ENCODE measurements around the gene UNKL. TPM values are rescaled to one million over a fixed set of nuclear protein-coding genes. Genes with fewer than 3 reads are reported as not detected.

Gene UNKL
- total and polyA plus RNA-seq, 7 donors: 17.3 to 58.7 (median 32.6) TPM

GRCh38 chr16:1455190-1456171 is 41.0 kb upstream of the UNKL start:
- 91 to 94% (median 91%) methylated on average over 37 to 41 of the region's 41 CpGs for whole genome bisulfite sequencing, 3 donors
- no peak for TF ChIP-seq CTCF (IDR thresholded peaks at IDR 0.05)
- Histone ChIP-seq H3K4me3 (no peak overlapping the region), H3K27me3 (ENCODE audit: insufficient read depth in 3 of 3, low read length in 2 of 3) (no peaks in the 10 kb centered on the region), H3K9me3 (no peaks in the 10 kb centered on the region), H3K27ac (no peak overlapping the region), H3K36me3 (ENCODE audit: insufficient read depth in 1 of 2, low read depth in 1 of 2) (peaks cover 4 to 90% of the 10 kb centered on the region in 2 donors), H3K4me1 (no peaks in the 10 kb centered on the region)
- no peak for DNase-seq
- ATAC-seq: no peak
- intact Hi-C loops (cut with DNase I): no loop called here

GRCh38 chr16:1454561-1454960 is 40.1 kb upstream of the UNKL start:
- H3K36me3 ChIP-seq (ENCODE audit: insufficient read depth in 1 of 2, low read depth in 1 of 2): peaks cover 2 to 93% of the 10 kb centered on the region in 2 donors
- no peak overlapping the region for H3K4me3 ChIP-seq
- DNase-seq: no peak
- no peak overlapping the region for H3K27ac ChIP-seq
- no peaks in the 10 kb centered on the region for H3K27me3 ChIP-seq (ENCODE audit: insufficient read depth in 3 of 3, low read length in 2 of 3)
- TF ChIP-seq CTCF (IDR thresholded peaks at IDR 0.05): no peak
- intact Hi-C loops (cut with DNase I): no loop called here
- no peaks in the 10 kb centered on the region for H3K4me1 ChIP-seq
- no peaks in the 10 kb centered on the region for H3K9me3 ChIP-seq
- no peak for ATAC-seq
- WGBS, 3 donors: 90 to 92% (median 92%) methylated on average over 14 to 17 of the region's 17 CpGs

GRCh38 chr16:1453316-1453715 is 38.8 kb upstream of the UNKL start:
- H3K27me3 ChIP-seq (ENCODE audit: insufficient read depth in 3 of 3, low read length in 2 of 3): no peaks in the 10 kb centered on the region
- H3K27ac ChIP-seq: no peak overlapping the region
- no peak for TF ChIP-seq CTCF (IDR thresholded peaks at IDR 0.05)
- H3K4me3 ChIP-seq: no peak overlapping the region
- H3K9me3 ChIP-seq: no peaks in the 10 kb centered on the region
- no peak for ATAC-seq
- no peaks in the 10 kb centered on the region for H3K4me1 ChIP-seq
- intact Hi-C loops (cut with DNase I): no loop called here
- DNase-seq: no peak
- WGBS, 3 donors: 93 to 95% (median 94%) methylated on average over 17 to 19 of the region's 19 CpGs
- peaks cover 2 to 99% of the 10 kb centered on the region in 2 donors for H3K36me3 ChIP-seq (ENCODE audit: insufficient read depth in 1 of 2, low read depth in 1 of 2)

- H3K4me3 ChIP-seq: no peak overlapping the region
- WGBS, 3 donors: 93 to 95% (median 94%) methylated on average over 20 of the region's 20 CpGs
- no peak for TF ChIP-seq CTCF (IDR thresholded peaks at IDR 0.05)
- DNase-seq (no peak), ATAC-seq (no peak)
- no peaks in the 10 kb centered on the region for H3K9me3 ChIP-seq
- H3K36me3 ChIP-seq (ENCODE audit: insufficient read depth in 1 of 2, low read depth in 1 of 2): peaks cover 2 to 99% of the 10 kb centered on the region in 2 donors
- intact Hi-C loops (cut with DNase I): no loop called here
- H3K4me1 ChIP-seq: no peaks in the 10 kb centered on the region
- H3K27me3 ChIP-seq (ENCODE audit: insufficient read depth in 3 of 3, low read length in 2 of 3): no peaks in the 10 kb centered on the region
- H3K27ac ChIP-seq: no peak overlapping the region
Measured at GRCh38 chr16:1452530-1452929, 38.0 kb upstream of the UNKL start.

Data from psoas muscle (tissue), 8 donors.